B cell (primary cell): ENCODE results near the gene LCP1. TPM values are rescaled to one million over a fixed set of nuclear protein-coding genes. Genes with fewer than 3 reads are reported as not detected.

Source experiments
- ATAC-seq: fragments of 200-7000 bp; cut with Tn5 transposase; one replicate; pipeline ENCODE4 v1.10.0; 2021; ENCODE audit warnings: low read depth, mild to moderate bottlenecking, moderate number of reproducible peaks, moderate library complexity
- CTCF ChIA-PET: fragments of 350-600 bp; sonication (Branson Sonifier 250); formaldehyde crosslinking; loops from one replicate; lab custom pipeline; 2021; ENCODE audit warnings: antibody characterized with exemption, inconsistent platforms; lab: Charles Lee
- POLR2A ChIA-PET: fragments of 350-600 bp; sonication (Branson Sonifier 250); formaldehyde crosslinking; loops from one replicate; lab custom pipeline; 2021; ENCODE audit warnings: antibody characterized with exemption; lab: Charles Lee
- DNase-seq: peaks from one replicate; pipeline ENCODE4 v3.0.0; 2013
- H2AFZ ChIP-seq: 2 replicates; pipeline ENCODE4 v1.6.1; 2012; ENCODE audit warnings: mild to moderate bottlenecking, low read depth, low read length; ENCODE audit not compliant: insufficient read depth, poor library complexity, severe bottlenecking
- H3K27ac ChIP-seq, 2 donors: 1 replicate in 1 of 2; 2 replicates in 1 of 2; pipeline ENCODE4 v1.5.1; 2012 to 2013; ENCODE audit warnings: low read length in 2 of 2, mild to moderate bottlenecking in 2 of 2, moderate library complexity in 1 of 2
- H3K27me3 ChIP-seq, 4 experiments: fragments of 200-600 bp in 1 of 4; sonication (generic) in 1 of 4; replicated peaks in 1 of 4; 1 replicate in 2 of 4; 2 replicates in 2 of 4; pipeline versions ENCODE4 v1.6.1 to v1.7.0; 2013 to 2016; ENCODE audit warnings: low read length in 3 of 4, mild to moderate bottlenecking in 2 of 4, mixed read lengths in 1 of 4, moderate library complexity in 1 of 4; ENCODE audit not compliant: insufficient read depth in 4 of 4, control insufficient read depth in 3 of 4; ENCODE audit errors: control extremely low read depth in 1 of 4
- H3K36me3 ChIP-seq, 2 experiments: replicated peaks in 1 of 2; 1 replicate in 1 of 2; 2 replicates in 1 of 2; pipeline versions ENCODE4 v1.6.1 to v1.7.1; 2013; ENCODE audit warnings: low read length in 1 of 2; ENCODE audit not compliant: insufficient read depth in 2 of 2, control insufficient read depth in 1 of 2; ENCODE audit errors: control extremely low read depth in 1 of 2, extremely low read depth in 1 of 2
- H3K4me1 ChIP-seq, 2 donors: fragments of 200-600 bp in 1 of 2; sonication (generic) in 1 of 2; 1 replicate in 1 of 2; 2 replicates in 1 of 2; pipeline versions ENCODE4 v1.5.1 to v1.6.1; 2013 to 2017; ENCODE audit warnings: low read length in 2 of 2; ENCODE audit not compliant: control insufficient read depth in 2 of 2, insufficient read depth in 2 of 2
- H3K4me2 ChIP-seq: replicated peaks from 2 replicates; pipeline ENCODE3; 2012; ENCODE audit warnings: mild to moderate bottlenecking, low read depth, low read length; ENCODE audit not compliant: poor library complexity, severe bottlenecking
- H3K4me3 ChIP-seq, 5 experiments: fragments of 200-600 bp in 1 of 5; sonication (generic) in 1 of 5; 1 replicate in 3 of 5; 2 replicates in 2 of 5; pipeline versions ENCODE4 v1.5.1 to v1.7.0; 2011 to 2016; ENCODE audit warnings: low read length in 4 of 5, mild to moderate bottlenecking in 4 of 5, low read depth in 2 of 5, control low read depth in 1 of 5, moderate library complexity in 1 of 5; ENCODE audit not compliant: insufficient read depth in 1 of 5; ENCODE audit errors: control extremely low read depth in 1 of 5, extremely low read depth in 1 of 5
- H3K79me2 ChIP-seq: fragments of 200-600 bp; sonication (generic); one replicate; pipeline ENCODE4 v1.6.0; 2016; ENCODE audit warnings: low read length; ENCODE audit not compliant: control insufficient read depth, insufficient read depth
- H3K9ac ChIP-seq: fragments of 200-600 bp; sonication (generic); 2 replicates; pipeline ENCODE4 v1.6.1; 2017; ENCODE audit warnings: mild to moderate bottlenecking, low read length, moderate library complexity
- H3K9me3 ChIP-seq, 3 donors: one replicate each; pipeline versions ENCODE4 v1.6.1 to v1.7.1; 2013; ENCODE audit warnings: low read length in 2 of 3; ENCODE audit not compliant: control insufficient read depth in 2 of 3, insufficient read depth in 1 of 3; ENCODE audit errors: control extremely low read depth in 1 of 3
- H4K20me1 ChIP-seq: 2 replicates; pipeline ENCODE4 v1.6.0; 2012; ENCODE audit warnings: mild to moderate bottlenecking, low read length; ENCODE audit not compliant: insufficient read depth, control insufficient read depth, poor library complexity, severe bottlenecking
- H3K27ac Mint-ChIP-seq: one replicate; pipeline ENCODE4 v1.8.0; 2021; ENCODE audit warnings: mixed read lengths
- H3K27me3 Mint-ChIP-seq: one replicate; pipeline ENCODE4 v1.8.0; 2021; ENCODE audit warnings: mixed read lengths
- H3K4me1 Mint-ChIP-seq: one replicate; pipeline ENCODE4 v1.8.0; 2021; ENCODE audit warnings: mixed read lengths
- H3K4me3 Mint-ChIP-seq: one replicate; pipeline ENCODE4 v1.8.0; 2021; ENCODE audit warnings: mixed read lengths
- H3K9me3 Mint-ChIP-seq: one replicate; pipeline ENCODE4 v1.8.0; 2022; ENCODE audit warnings: mixed read lengths; ENCODE audit not compliant: insufficient read depth
- CTCF ChIP-seq: fragments of 200-600 bp; IDR thresholded peaks from one replicate; pipeline ENCODE4 v1.8.0; 2022; ENCODE audit warnings: antibody characterized with exemption, mild to moderate bottlenecking
- EZH2 ChIP-seq: IDR thresholded peaks from 2 replicates; pipeline ENCODE4 v1.6.1; 2012; ENCODE audit warnings: borderline replicate concordance, low read depth, mild to moderate bottlenecking, moderate library complexity, low read length; ENCODE audit not compliant: insufficient read depth, poor library complexity, severe bottlenecking
- WGBS: methylation state at CpG from one replicate; pipeline ENCODE4 v1.1.5; 2013; ENCODE audit warnings: missing lambda C conversion rate; ENCODE audit not compliant: insufficient coverage; 5-methylcytosine and 5-hydroxymethylcytosine counted together
- intact Hi-C: fragments of 100-400 bp; cut with micrococcal nuclease; formaldehyde crosslinking; loops from one replicate; pipeline ENCODE4 v1.10.0; 2022
- polyA plus RNA-seq: library from polyadenylated mRNA; depleted of rRNA; stranded (reverse); fragments of >200 nt; gene quantifications from 2 replicates; pipeline ENCODE4 v1.2.3, GENCODE V29; 2012
- total RNA-seq, 2 donors: library from RNA; stranded (reverse); fragments of 120-200 nt in 1 of 2; gene quantifications; 1 replicate in 1 of 2; 2 replicates in 1 of 2; pipeline versions ENCODE4 v1.2.3 to v1.2.4, GENCODE V29; 2013 to 2022

LCP1 gene
- total and polyA plus RNA-seq, 2 donors (not counting 1 experiment from before 2014, with no cell fraction given): 151 to 243 TPM

GRCh38 chr13:46172531-46172991, 9.4 kb downstream of the LCP1 start:
- CTCF ChIA-PET: interaction anchor here (1.3 to 17.4 kb wide), 4 partner anchors 10 to 117 kb away, joined by 3 to 225 read pairs (median 9); partner anchors contain the start of gene LCP1
- WGBS: no CpG with 5 or more reads among the region's 6 CpGs
- Histone ChIP-seq H3K36me3 (peaks cover under 1 to 9% of the 10 kb centered on the region in 2 experiments), H3K9me3 (no peaks in the 10 kb centered on the region), H3K27me3 (no peaks in the 10 kb centered on the region), H3K27ac (peak overlapping the region; percentile 43 to 91), H3K9ac (peak overlapping the region; percentile 47), H3K4me1 (peaks cover 93 to 94% of the 10 kb centered on the region in 2 donors), H2AFZ (no peak overlapping the region), H3K4me2 (peak overlapping the region; percentile 90), H4K20me1 (peaks cover 84% of the 10 kb centered on the region), H3K4me3 (peak overlapping the region in 3 of 5 experiments; percentile 6 to 47 (median 10)), H3K79me2 (peaks cover 100% of the 10 kb centered on the region)
- DNase-seq (peak; percentile 60), ATAC-seq (no peak)
- no peak for TF ChIP-seq CTCF
- TF ChIP-seq EZH2: no peak
- intact Hi-C loops: loop anchor here (10.0 kb wide), 1 partner anchor 422 kb away; no protein-coding TSS in a partner anchor
- Mint-ChIP-seq H3K4me3 (peak overlapping the region; percentile 61), H3K27me3 (no peaks in the 10 kb centered on the region), H3K4me1 (peaks cover 91% of the 10 kb centered on the region), H3K27ac (peak overlapping the region; percentile 32), H3K9me3 (no peaks in the 10 kb centered on the region)
- POLR2A ChIA-PET: interaction anchor here (0.6 to 1.6 kb wide), 2 partner anchors 10 to 28 kb away, joined by 3 to 10 read pairs; partner anchors contain the start of gene LCP1

- POLR2A ChIA-PET: interaction anchor here (1.6 kb wide), 1 partner anchor 11 kb away, joined by 10 read pairs; the partner anchor contains the start of gene LCP1
- Mint-ChIP-seq H3K9me3 (no peaks in the 10 kb centered on the region), H3K4me3 (peak overlapping the region; percentile 61), H3K27me3 (no peaks in the 10 kb centered on the region), H3K27ac (peak overlapping the region; percentile 32), H3K4me1 (peaks cover 92% of the 10 kb centered on the region)
- Histone ChIP-seq H4K20me1 (peaks cover 92% of the 10 kb centered on the region), H3K4me2 (peak overlapping the region; percentile 90), H3K4me1 (peaks cover 93 to 100% of the 10 kb centered on the region in 2 donors), H2AFZ (no peak overlapping the region), H3K9ac (peak overlapping the region; percentile 22), H3K27ac (peak overlapping the region; percentile 0 to 91), H3K27me3 (no peaks in the 10 kb centered on the region), H3K36me3 (peaks cover 4 to 9% of the 10 kb centered on the region in 2 experiments), H3K9me3 (no peaks in the 10 kb centered on the region), H3K4me3 (peak overlapping the region in 2 of 5 experiments; percentile 23 to 47), H3K79me2 (peaks cover 100% of the 10 kb centered on the region)
- TF ChIP-seq CTCF: no peak
- TF ChIP-seq EZH2: no peak
- CTCF ChIA-PET: interaction anchor here (1.3 to 17.4 kb wide), 6 partner anchors 8 to 118 kb away, joined by 3 to 225 read pairs (median 9); partner anchors contain the start of gene LCP1
- DNase-seq: no peak
- no peak for ATAC-seq
- 66% methylated on average over 7 of the region's 7 CpGs for WGBS
- intact Hi-C loops: loop anchor here (1.0 to 10.0 kb wide), 2 partner anchors 10 to 423 kb away; no protein-coding TSS in a partner anchor
Measured at GRCh38 chr13:46171739-46172138, 10.2 kb downstream of the LCP1 start.
